Endothelial cell of umbilical vein (primary cell): Measurements from ENCODE around the gene ARSD. TPM values are rescaled to one million over a fixed set of nuclear protein-coding genes. Genes with fewer than 3 reads are reported as not detected.

Experiments
- BruUV-seq: library from RNA; stranded (reverse); fragments of 400-500 nt; replicated peaks from 2 replicates; lab custom pipeline; 2021; lab: Mats Ljungman, UMichigan
- CTCF ChIA-PET: fragments of 300-600, 350-600 bp; sonication (Branson Sonifier 250); formaldehyde crosslinking; loops from one replicate; lab custom pipeline; 2021; ENCODE audit warnings: antibody characterized with exemption, inconsistent platforms; lab: Charles Lee
- POLR2A ChIA-PET: fragments of 300-600, 350-600 bp; sonication (Branson Sonifier 250); formaldehyde crosslinking; loops from one replicate; lab custom pipeline; 2021; ENCODE audit warnings: antibody characterized with exemption, inconsistent platforms; lab: Charles Lee
- DNase-seq: peaks from one replicate; pipeline ENCODE4 v3.0.0-alpha.2; 2011; ENCODE audit warnings: low read depth, low spot score
- FAIRE-seq: peaks from 2 replicates; lab custom pipeline; 2011; peaks lifted over from hg19 to GRCh38; lab: Jason Lieb, UNC
- H2AFZ ChIP-seq: 2 replicates; pipeline ENCODE4 v1.6.0; 2012; ENCODE audit warnings: low read depth, low read length, control low read depth, inconsistent platforms
- H3K27ac ChIP-seq: 2 replicates; pipeline ENCODE4 v1.5.1; 2011; ENCODE audit warnings: low read depth, mild to moderate bottlenecking, control low read depth, low read length, moderate library complexity; ENCODE audit not compliant: insufficient read depth
- H3K27me3 ChIP-seq, 2 experiments: 2 replicates each; pipeline versions ENCODE4 v1.6.0 to v1.6.1; 2011; ENCODE audit warnings: low read length in 2 of 2, mixed read lengths in 1 of 2; ENCODE audit not compliant: control insufficient read depth in 2 of 2, insufficient read depth in 2 of 2
- H3K36me3 ChIP-seq, 2 experiments: 2 replicates in 1 of 2; 3 replicates in 1 of 2; pipeline ENCODE4 v1.5.1; 2011; ENCODE audit warnings: low read length in 2 of 2, mild to moderate bottlenecking in 1 of 2, moderate library complexity in 1 of 2; ENCODE audit not compliant: control insufficient read depth in 2 of 2, insufficient read depth in 2 of 2; ENCODE audit errors: extremely low read depth in 1 of 2
- H3K4me1 ChIP-seq: 3 replicates; pipeline ENCODE4 v1.5.1; 2011; ENCODE audit warnings: mild to moderate bottlenecking, low read length; ENCODE audit not compliant: control insufficient read depth, insufficient read depth; ENCODE audit errors: extremely low read depth
- H3K4me2 ChIP-seq: 2 replicates; pipeline ENCODE4 v1.6.1; 2011; ENCODE audit warnings: low read length, control low read depth, mixed read lengths; ENCODE audit not compliant: insufficient read depth
- H3K4me3 ChIP-seq, 3 experiments: fragments of 200-600 bp in 1 of 3; sonication (generic), shearing (Covaris generic) in 1 of 3; replicated peaks in 1 of 3; 2 replicates each; pipeline ENCODE4 v1.5.1; 2011 to 2016; ENCODE audit warnings: control low read depth in 3 of 3, low read length in 3 of 3, mild to moderate bottlenecking in 2 of 3, inconsistent platforms in 1 of 3, low read depth in 1 of 3, moderate library complexity in 1 of 3; ENCODE audit not compliant: insufficient read depth in 1 of 3
- H3K79me2 ChIP-seq: 2 replicates; pipeline ENCODE4 v1.6.0; 2012; ENCODE audit warnings: low read length, inconsistent platforms; ENCODE audit not compliant: control insufficient read depth, insufficient read depth
- H3K9ac ChIP-seq: replicated peaks from 2 replicates; pipeline ENCODE3; 2011; ENCODE audit warnings: low read length, control low read depth; ENCODE audit not compliant: insufficient read depth; ENCODE audit errors: extremely low read depth
- H3K9me1 ChIP-seq: replicated peaks from 3 replicates; pipeline ENCODE4 v1.6.0; 2011; ENCODE audit warnings: mild to moderate bottlenecking, low read length; ENCODE audit not compliant: control insufficient read depth, insufficient read depth; ENCODE audit errors: extremely low read depth
- H3K9me3 ChIP-seq: replicated peaks from 2 replicates; pipeline ENCODE4 v1.5.1; 2012; ENCODE audit warnings: low read length, inconsistent platforms; ENCODE audit not compliant: control insufficient read depth, insufficient read depth
- H4K20me1 ChIP-seq: replicated peaks from 2 replicates; pipeline ENCODE3; 2011; ENCODE audit warnings: mild to moderate bottlenecking, low read length; ENCODE audit not compliant: control insufficient read depth, insufficient read depth; ENCODE audit errors: extremely low read depth
- CTCF ChIP-seq, 2 donors: IDR thresholded peaks; 1 replicate in 1 of 2; 2 replicates in 1 of 2; pipeline ENCODE4 v1.5.1; 2011; ENCODE audit warnings: low read length in 2 of 2, mild to moderate bottlenecking in 2 of 2, moderate library complexity in 2 of 2, control low read depth in 1 of 2, inconsistent platforms in 1 of 2, low read depth in 1 of 2; ENCODE audit not compliant: insufficient read depth in 1 of 2; ENCODE audit errors: extremely low read depth in 1 of 2
- EZH2 ChIP-seq: IDR thresholded peaks from 2 replicates; pipeline ENCODE4 v1.6.1; 2012; ENCODE audit warnings: borderline replicate concordance, low read depth, mild to moderate bottlenecking, moderate library complexity, low read length, inconsistent platforms; ENCODE audit not compliant: severe bottlenecking
- FOS ChIP-seq: IDR thresholded peaks from 2 replicates; pipeline ENCODE4 v1.6.1; 2011; ENCODE audit warnings: mild to moderate bottlenecking, low read length, moderate library complexity, borderline replicate concordance; ENCODE audit not compliant: insufficient read depth
- GATA2 ChIP-seq: IDR thresholded peaks from 2 replicates; pipeline ENCODE4 v1.7.0; 2011; ENCODE audit warnings: low read depth, mild to moderate bottlenecking, moderate library complexity, mixed read lengths, low read length; ENCODE audit not compliant: insufficient read length, insufficient read depth
- JUN ChIP-seq: IDR thresholded peaks from 2 replicates; pipeline ENCODE4 v1.6.1; 2011; ENCODE audit warnings: borderline replicate concordance, low read depth; ENCODE audit not compliant: insufficient read length, insufficient read depth
- MYC ChIP-seq: IDR thresholded peaks from one replicate; pipeline ENCODE4 v1.6.1; 2011; ENCODE audit warnings: mild to moderate bottlenecking, low read depth, low read length
- POLR2A ChIP-seq: IDR thresholded peaks from 2 replicates; pipeline ENCODE4 v1.6.1; 2012; ENCODE audit warnings: low read depth, mild to moderate bottlenecking, control low read depth, low read length
- POLR2AphosphoS5 ChIP-seq: IDR thresholded peaks from 2 replicates; pipeline ENCODE4 v1.6.1; 2012; ENCODE audit warnings: low read depth, mild to moderate bottlenecking, control low read depth, low read length, moderate library complexity; ENCODE audit not compliant: insufficient read depth
- dilution Hi-C: fragments of 300-500 bp; cut with MboI; formaldehyde crosslinking; loops from one replicate; pipeline ENCODE4 v1.15.0; 2019; ENCODE audit warnings: low sequenced_read_pairs; ENCODE audit not compliant: extremely low pct_ligation_motif_present
- intact Hi-C: fragments of 100-400 bp; cut with micrococcal nuclease; formaldehyde crosslinking; loops from one replicate; pipeline ENCODE4 v1.10.0; 2022
- polyA plus RNA-seq, 4 experiments: library from polyadenylated mRNA; depleted of rRNA in 3 of 4; stranded (reverse) in 3 of 4; unstranded in 1 of 4; fragments of >200 nt; gene quantifications; 2 replicates each; pipeline versions ENCODE4 v1.2.1 to v1.2.3, GENCODE V29; 2011 to 2012; ENCODE audit warnings: missing spikeins in 1 of 4
- total RNA-seq: library from RNA; stranded (reverse); gene quantifications from 2 replicates; pipeline ENCODE4 v1.2.3, GENCODE V29; 2021
- TF ChIP-seq, protein P1 (sequence below): IDR thresholded peaks from 2 replicates; pipeline ENCODE4 v1.6.1; 2011; ENCODE audit not compliant: insufficient read depth, insufficient read length

Gene ARSD
- total and polyA plus RNA-seq, 2 donors (not counting 3 experiments of a cell fraction or from before 2014, with no cell fraction given): 15.5 to 18.6 TPM

GRCh38 chrX:2933125-2933900 is 4.2 kb upstream of the ARSD start:
- no peak overlapping the region for H3K9ac ChIP-seq
- no peak for DNase-seq
- H3K4me1 ChIP-seq: no peaks in the 10 kb centered on the region
- no peaks in the 10 kb centered on the region for H3K9me1 ChIP-seq
- TF ChIP-seq EZH2: no peak
- no peaks in the 10 kb centered on the region for H3K36me3 ChIP-seq
- no peak overlapping the region for H2AFZ ChIP-seq
- no peaks in the 10 kb centered on the region for H3K79me2 ChIP-seq
- no peaks in the 10 kb centered on the region for H3K27me3 ChIP-seq
- no peaks in the 10 kb centered on the region for H3K9me3 ChIP-seq
- H3K27ac ChIP-seq: no peak overlapping the region
- H4K20me1 ChIP-seq: no peaks in the 10 kb centered on the region
- dilution Hi-C loops (no loop called here), intact Hi-C loops (no loop called here)
- POLR2A ChIA-PET: no interaction called here
- no TSS peak for BruUV-seq
- CTCF ChIA-PET: no interaction called here
- FAIRE-seq: peak; percentile 21
- no peak overlapping the region for H3K4me2 ChIP-seq
- H3K4me3 ChIP-seq: no peak overlapping the region

DNA sequence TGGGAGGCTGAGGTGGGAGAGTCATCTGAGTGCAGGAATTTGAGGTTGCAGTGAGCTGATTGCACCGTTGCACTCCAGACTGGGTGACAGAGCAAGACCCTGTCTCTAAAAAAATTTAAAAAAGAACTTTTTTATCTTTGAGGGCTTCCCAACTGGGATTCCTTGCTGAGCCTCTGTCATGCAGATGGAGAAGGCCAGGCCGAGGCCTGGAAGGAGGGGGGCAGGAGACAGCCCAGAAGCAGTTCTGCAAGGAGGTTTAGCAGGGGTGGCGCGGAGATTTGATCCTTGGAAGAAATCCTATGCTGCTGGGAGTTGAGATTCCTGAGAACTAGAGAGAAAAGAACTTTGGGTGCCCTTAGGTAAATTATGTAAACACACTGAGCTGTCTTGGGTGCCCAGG is 2.5 kb upstream of the ARSD start:
- dilution Hi-C loops: no loop called here
- no peaks in the 10 kb centered on the region for H3K4me1 ChIP-seq

More for the DNA sequence above, 2.5 kb upstream of the ARSD start:
- H3K27ac ChIP-seq: no peak overlapping the region
- CTCF ChIA-PET: no interaction called here
- no peak for TF ChIP-seq GATA2
- TF ChIP-seq MYC: no peak
- TF ChIP-seq EZH2: no peak
- TF ChIP-seq, protein P1, sequence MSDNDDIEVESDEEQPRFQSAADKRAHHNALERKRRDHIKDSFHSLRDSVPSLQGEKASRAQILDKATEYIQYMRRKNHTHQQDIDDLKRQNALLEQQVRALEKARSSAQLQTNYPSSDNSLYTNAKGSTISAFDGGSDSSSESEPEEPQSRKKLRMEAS: no peak
- no peak for TF ChIP-seq CTCF (IDR thresholded peaks at IDR 0.05; ENCODE audit: extremely low read depth in 1 of 2, insufficient read depth in 1 of 2, low read depth in 1 of 2, low read length in 2 of 2)
- no peak for TF ChIP-seq JUN
- TF ChIP-seq POLR2A: no peak
- TF ChIP-seq POLR2AphosphoS5: no peak
- no peak for TF ChIP-seq FOS
- no peaks in the 10 kb centered on the region for H3K9me1 ChIP-seq
- H3K9me3 ChIP-seq: no peaks in the 10 kb centered on the region
- no peaks in the 10 kb centered on the region for H3K36me3 ChIP-seq
- no peak for FAIRE-seq
- H3K9ac ChIP-seq: no peak overlapping the region
- H4K20me1 ChIP-seq: no peaks in the 10 kb centered on the region
- H3K4me2 ChIP-seq: no peak overlapping the region
- DNase-seq: no peak
- H3K79me2 ChIP-seq: no peaks in the 10 kb centered on the region
- H3K27me3 ChIP-seq: no peaks in the 10 kb centered on the region
- no TSS peak for BruUV-seq
- POLR2A ChIA-PET: no interaction called here
- H2AFZ ChIP-seq: no peak overlapping the region
- intact Hi-C loops: no loop called here
- H3K4me3 ChIP-seq: no peak overlapping the region
